HG03565 (cell line): ENCODE results near the gene TMCC1.
"Not testable (repeated sequence)": the region's sequence is repeated elsewhere in the genome, so short reads cannot be mapped to it uniquely, and the experiment has no call there.

Source experiments
- ATAC-seq: cut with Tn5 transposase; IDR thresholded peaks from one replicate; pipeline ENCODE4 v1.9.1; 2021; ENCODE audit warnings: mild to moderate bottlenecking, moderate library complexity; ENCODE audit not compliant: unreplicated experiment

The TMCC1 gene

GRCh38 chr3:129689036-129689435, 204.5 kb downstream of the TMCC1 start:
- ATAC-seq = no peak

GRCh38 chr3:129688271-129688895, 205.1 kb downstream of the TMCC1 start:
- no peak for ATAC-seq

- no peak for ATAC-seq
These were observed 205.9 kb downstream of the TMCC1 start for GRCh38 chr3:129687586-129688125.

- ATAC-seq = no peak
These were observed 206.6 kb downstream of the TMCC1 start for GRCh38 chr3:129686941-129687340.

GRCh38 chr3:129684270-129684669, 209.2 kb downstream of the TMCC1 start:
- ATAC-seq = no peak

- ATAC-seq = no peak
These were observed 210.3 kb downstream of the TMCC1 start for GRCh38 chr3:129683201-129683600.

- ATAC-seq = no peak
These were observed 216.5 kb downstream of the TMCC1 start for GRCh38 chr3:129676985-129677384.

GRCh38 chr3:129674798-129675123, 218.8 kb downstream of the TMCC1 start:
- ATAC-seq = not testable (repeated sequence)

- ATAC-seq = no peak
These were observed 219.4 kb downstream of the TMCC1 start for GRCh38 chr3:129673897-129674797.

GRCh38 chr3:129673012-129673411, 220.5 kb downstream of the TMCC1 start:
- no peak for ATAC-seq

GRCh38 chr3:129672412-129672811, 221.1 kb downstream of the TMCC1 start:
- ATAC-seq = no peak

- no peak for ATAC-seq
These were observed 228.3 kb downstream of the TMCC1 start for GRCh38 chr3:129665024-129665768.

GRCh38 chr3:129663930-129664646, 229.4 kb downstream of the TMCC1 start:
- ATAC-seq = no peak

- no peak for ATAC-seq
These were observed 230.5 kb downstream of the TMCC1 start for GRCh38 chr3:129663045-129663446.

- ATAC-seq = no peak
These were observed 231.3 kb downstream of the TMCC1 start for GRCh38 chr3:129662191-129662608.

GRCh38 chr3:129661766-129662165, 231.7 kb downstream of the TMCC1 start:
- ATAC-seq = no peak

- ATAC-seq = no peak
These were observed 235.2 kb downstream of the TMCC1 start for GRCh38 chr3:129658110-129658843.

GRCh38 chr3:129657261-129658046, 236.1 kb downstream of the TMCC1 start:
- no peak for ATAC-seq

GRCh38 chr3:129656659-129657247, 236.8 kb downstream of the TMCC1 start:
- ATAC-seq = no peak
